GM19372 (cell line): ENCODE measurements around the gene CAV3.

Experiments used
- ATAC-seq: cut with Tn5 transposase; IDR thresholded peaks from one replicate; pipeline ENCODE4 v1.9.1; 2021; ENCODE audit warnings: mild to moderate bottlenecking, low read depth, moderate library complexity; ENCODE audit not compliant: unreplicated experiment

The CAV3 gene

GRCh38 chr3:8780279-8780678 lies 46.7 kb downstream of the CAV3 start:
- no peak for ATAC-seq

- no peak for ATAC-seq
Observed at GRCh38 chr3:8784676-8785435, 51.3 kb downstream of the CAV3 start.

GRCh38 chr3:8790529-8790928 lies 56.9 kb downstream of the CAV3 start:
- ATAC-seq = no peak

GRCh38 chr3:8793242-8793641 lies 59.6 kb downstream of the CAV3 start:
- ATAC-seq = no peak

GRCh38 chr3:8794247-8794646 lies 60.6 kb downstream of the CAV3 start:
- no peak for ATAC-seq
